ENCODE measurements around the gene CHCHD5. TPM values are rescaled to one million over a fixed set of nuclear protein-coding genes. Genes with fewer than 3 reads are reported as not detected.
A peak's percentile ranks its signal among the peaks of the same experiment; 100 is the strongest.
"Not testable (repeated sequence)": the region's sequence is repeated elsewhere in the genome, so short reads cannot be mapped to it uniquely, and the experiment has no call there.

The CHCHD5 gene
- total RNA-seq = 10 to 100 TPM; 30.5 to 53.0 (median 35.7) TPM

- 0 to 5% (median 0%) methylated on average over 1 to 21 of the region's 54 CpGs; no CpG with 5 or more reads in 3 of the 10 experiments for WGBS, 10 experiments
- peak; percentile 80 to 93 (median 92) for ATAC-seq (replicated peaks in 6 of 8)
These were observed at the start of gene CHCHD5 for GRCh38 chr2:112584134-112584890. Gene CHCHD5 (plus strand): TSS chr2:112584609. CDS start chr2:112584648, 39 bp downstream.

GRCh38 chr2:112534826-112535225 is 49.6 kb upstream of the CHCHD5 start:
- in situ Hi-C loops (cut with MboI; ENCODE audit: low pct_unique_long_range_greater_than_20kb in 2 of 9, low sequenced_read_pairs in 9 of 9, unreplicated experiment in 9 of 9) = no loop called here
- Histone ChIP-seq H3K4me3 (no peak overlapping the region), H3K27ac (no peak overlapping the region), H3K4me1 (replicated peaks in 1 of 2) (no peaks in the 10 kb centered on the region)
- WGBS, 10 experiments = 43 to 100% (median 83%) methylated on average over 1 of the region's 1 CpG; no CpG with 5 or more reads in 4 of the 10 experiments
- ATAC-seq (replicated peaks in 6 of 8) = no peak

More at GRCh38 chr2:112584134-112584890, at the start of gene CHCHD5:
- Histone ChIP-seq H3K27ac (peak within 1 kb of the TSS; percentile 89 to 91), H3K4me1 (replicated peaks in 1 of 2) (peaks cover 12 to 14% of the 10 kb centered on the region in 2 donors), H3K4me3 (peak within 1 kb of the TSS; percentile 46 to 78 (median 52))
- in situ Hi-C loops (cut with MboI; ENCODE audit: low pct_unique_long_range_greater_than_20kb in 2 of 9, low sequenced_read_pairs in 9 of 9, unreplicated experiment in 9 of 9) = no loop called here

GRCh38 chr2:112536665-112537064 is 47.7 kb upstream of the CHCHD5 start:
- in situ Hi-C loops (cut with MboI; ENCODE audit: low pct_unique_long_range_greater_than_20kb in 2 of 9, low sequenced_read_pairs in 9 of 9, unreplicated experiment in 9 of 9); ATAC-seq (replicated peaks in 6 of 8); H3K27ac ChIP-seq; H3K4me3 ChIP-seq; H3K4me1 ChIP-seq (replicated peaks in 1 of 2): not testable (repeated sequence)

GRCh38 chr2:112539306-112539705 is 45.1 kb upstream of the CHCHD5 start:
- H3K4me3 ChIP-seq = no peak overlapping the region
- H3K4me1 ChIP-seq (replicated peaks in 1 of 2) = peaks cover 9 to 16% of the 10 kb centered on the region in 2 donors
- 36 to 100% (median 72%) methylated on average over 1 to 2 of the region's 2 CpGs for WGBS, 10 experiments
- in situ Hi-C loops (cut with MboI; ENCODE audit: low pct_unique_long_range_greater_than_20kb in 2 of 9, low sequenced_read_pairs in 9 of 9, unreplicated experiment in 9 of 9) = no loop called here
- no peak for ATAC-seq (replicated peaks in 6 of 8)
- no peak overlapping the region for H3K27ac ChIP-seq

GRCh38 chr2:112540906-112541305 is 43.5 kb upstream of the CHCHD5 start:
- no peak overlapping the region for H3K27ac ChIP-seq
- H3K4me1 ChIP-seq (replicated peaks in 1 of 2) = peaks cover 9 to 16% of the 10 kb centered on the region in 2 donors
- in situ Hi-C loops (cut with MboI; ENCODE audit: low pct_unique_long_range_greater_than_20kb in 2 of 9, low sequenced_read_pairs in 9 of 9, unreplicated experiment in 9 of 9) = no loop called here
- 20 to 80% (median 56%) methylated on average over 1 to 2 of the region's 2 CpGs; no CpG with 5 or more reads in 1 of the 10 experiments for WGBS, 10 experiments
- peak overlapping the region in 1 of 5 donors; percentile 75 for H3K4me3 ChIP-seq
- ATAC-seq (replicated peaks in 6 of 8) = no peak

- 0 to 88% (median 71%) methylated on average over 2 to 15 of the region's 34 CpGs for WGBS, 10 experiments
- Histone ChIP-seq H3K4me3 (peak overlapping the region; percentile 70 to 98 (median 97)), H3K4me1 (replicated peaks in 1 of 2) (peaks cover 9 to 16% of the 10 kb centered on the region in 2 donors), H3K27ac (peak overlapping the region; percentile 89 to 98)
- ATAC-seq (replicated peaks in 6 of 8) = peak; percentile 71 to 85 (median 81)
- in situ Hi-C loops (cut with MboI; ENCODE audit: low pct_unique_long_range_greater_than_20kb in 2 of 9, low sequenced_read_pairs in 9 of 9, unreplicated experiment in 9 of 9) = no loop called here
These were observed 42.9 kb upstream of the CHCHD5 start for GRCh38 chr2:112541315-112542122.

- WGBS, 10 experiments = 0 to 3% (median 0%) methylated on average over 5 to 48 of the region's 67 CpGs; no CpG with 5 or more reads in 3 of the 10 experiments
- ATAC-seq (replicated peaks in 6 of 8) = peak; percentile 89 to 92 (median 91)
- in situ Hi-C loops (cut with MboI; ENCODE audit: low pct_unique_long_range_greater_than_20kb in 2 of 9, low sequenced_read_pairs in 9 of 9, unreplicated experiment in 9 of 9) = no loop called here
- H3K27ac ChIP-seq = peak within 1 kb of the TSS; percentile 89 to 98
- peak within 1 kb of the TSS; percentile 70 to 98 (median 97) for H3K4me3 ChIP-seq
- peaks cover 9 to 16% of the 10 kb centered on the region in 2 donors for H3K4me1 ChIP-seq (replicated peaks in 1 of 2)
These were observed 42.1 kb upstream of the CHCHD5 start, which contains the start of gene POLR1B for GRCh38 chr2:112542123-112542983. Gene POLR1B (plus strand): TSS chr2:112542465. CDS start chr2:112542495, 30 bp downstream.

GRCh38 chr2:112542984-112543661 is 41.3 kb upstream of the CHCHD5 start:
- Histone ChIP-seq H3K27ac (peak overlapping the region in 1 of 2 donors; percentile 98), H3K4me1 (replicated peaks in 1 of 2) (peaks cover 9 to 16% of the 10 kb centered on the region in 2 donors), H3K4me3 (peak overlapping the region; percentile 70 to 98 (median 97))
- peak in 1 of 8 experiments; percentile 1 for ATAC-seq (replicated peaks in 6 of 8)
- 0 to 12% (median 2%) methylated on average over 3 to 16 of the region's 18 CpGs for WGBS, 10 experiments
- in situ Hi-C loops (cut with MboI; ENCODE audit: low pct_unique_long_range_greater_than_20kb in 2 of 9, low sequenced_read_pairs in 9 of 9, unreplicated experiment in 9 of 9) = no loop called here

GRCh38 chr2:112547333-112547732 is 37.1 kb upstream of the CHCHD5 start:
- 73 to 100% (median 96%) methylated on average over 1 to 4 of the region's 4 CpGs for WGBS, 10 experiments
- Histone ChIP-seq H3K27ac (no peak overlapping the region), H3K4me3 (no peak overlapping the region), H3K4me1 (replicated peaks in 1 of 2) (peaks cover 5 to 10% of the 10 kb centered on the region in 2 donors)
- no peak for ATAC-seq (replicated peaks in 6 of 8)
- in situ Hi-C loops (cut with MboI; ENCODE audit: low pct_unique_long_range_greater_than_20kb in 2 of 9, low sequenced_read_pairs in 9 of 9, unreplicated experiment in 9 of 9) = no loop called here

GRCh38 chr2:112548980-112549379 is 35.4 kb upstream of the CHCHD5 start:
- no peak for ATAC-seq (replicated peaks in 6 of 8)
- H3K4me3 ChIP-seq = no peak overlapping the region
- H3K27ac ChIP-seq = no peak overlapping the region
- peaks cover 0 to 3% of the 10 kb centered on the region in 2 donors for H3K4me1 ChIP-seq (replicated peaks in 1 of 2)
- 88 to 100% (median 94%) methylated on average over 2 of the region's 2 CpGs; no CpG with 5 or more reads in 1 of the 10 experiments for WGBS, 10 experiments
- in situ Hi-C loops (cut with MboI; ENCODE audit: low pct_unique_long_range_greater_than_20kb in 2 of 9, low sequenced_read_pairs in 9 of 9, unreplicated experiment in 9 of 9) = no loop called here

- H3K4me1 ChIP-seq (replicated peaks in 1 of 2) = no peaks in the 10 kb centered on the region
- H3K4me3 ChIP-seq = no peak overlapping the region
- H3K27ac ChIP-seq = no peak overlapping the region
- ATAC-seq (replicated peaks in 6 of 8) = no peak
- 80 to 100% (median 100%) methylated on average over 1 to 3 of the region's 3 CpGs; no CpG with 5 or more reads in 1 of the 10 experiments for WGBS, 10 experiments
- in situ Hi-C loops (cut with MboI; ENCODE audit: low pct_unique_long_range_greater_than_20kb in 2 of 9, low sequenced_read_pairs in 9 of 9, unreplicated experiment in 9 of 9) = no loop called here
These were observed 18.3 kb upstream of the CHCHD5 start for GRCh38 chr2:112566104-112566503.

- in situ Hi-C loops (cut with MboI; ENCODE audit: low pct_unique_long_range_greater_than_20kb in 2 of 9, low sequenced_read_pairs in 9 of 9, unreplicated experiment in 9 of 9); H3K4me1 ChIP-seq (replicated peaks in 1 of 2); ATAC-seq (replicated peaks in 6 of 8); H3K4me3 ChIP-seq; H3K27ac ChIP-seq: not testable (repeated sequence)
- WGBS, 10 experiments = 87 to 100% (median 100%) methylated on average over 1 to 5 of the region's 5 CpGs
These were observed 17.9 kb upstream of the CHCHD5 start for GRCh38 chr2:112566508-112566907.

All from motor neuron (in vitro differentiated cells).